CD4-positive, alpha-beta T cell treated with Interleukin-1 beta for 1 hour (primary cell): ENCODE measurements around the gene MPC1.
"Not testable (repeated sequence)": the region's sequence is repeated elsewhere in the genome, so short reads cannot be mapped to it uniquely, and the experiment has no call there.

Experiments
- DNase-seq, 2 donors: peaks; one replicate each; pipeline ENCODE4 v3.0.0-alpha.2; 2020 to 2022

The MPC1 gene

GRCh38 chr6:166405386-166405785 lies 22.6 kb upstream of the MPC1 start:
- no peak for DNase-seq

DNA sequence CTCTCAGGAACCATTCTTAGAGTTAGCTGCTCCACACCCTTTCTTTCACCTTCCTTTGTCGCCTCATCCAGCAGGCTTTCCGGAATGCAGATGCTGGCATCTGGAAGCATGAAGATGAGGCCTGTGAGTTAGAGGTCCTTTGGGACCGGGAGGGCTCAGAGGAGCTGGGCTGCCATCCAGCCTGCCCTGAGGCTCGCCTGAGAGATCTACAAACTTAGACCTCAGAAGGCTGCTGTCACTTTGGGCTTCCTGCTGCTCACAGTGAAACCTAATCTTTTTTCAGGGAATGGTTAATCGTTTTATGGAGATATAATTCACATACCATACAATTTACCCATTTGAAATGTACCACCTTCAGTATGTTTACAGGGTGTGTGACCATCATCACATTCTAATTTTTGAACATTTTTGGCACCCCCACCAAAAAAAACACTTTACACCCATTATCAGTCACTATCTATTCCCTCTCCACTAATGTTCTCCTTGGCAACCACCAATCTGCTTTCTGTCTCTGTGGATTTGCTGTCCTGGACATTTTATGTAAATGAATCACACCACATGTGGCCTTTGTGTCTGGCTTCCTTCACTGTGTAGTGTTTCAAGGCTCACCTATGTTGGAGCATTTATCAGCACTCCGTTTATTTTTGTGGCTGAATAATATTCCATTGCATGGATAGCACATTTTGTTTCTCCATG lies 20.0 kb upstream of the MPC1 start:
- no peak for DNase-seq

DNA sequence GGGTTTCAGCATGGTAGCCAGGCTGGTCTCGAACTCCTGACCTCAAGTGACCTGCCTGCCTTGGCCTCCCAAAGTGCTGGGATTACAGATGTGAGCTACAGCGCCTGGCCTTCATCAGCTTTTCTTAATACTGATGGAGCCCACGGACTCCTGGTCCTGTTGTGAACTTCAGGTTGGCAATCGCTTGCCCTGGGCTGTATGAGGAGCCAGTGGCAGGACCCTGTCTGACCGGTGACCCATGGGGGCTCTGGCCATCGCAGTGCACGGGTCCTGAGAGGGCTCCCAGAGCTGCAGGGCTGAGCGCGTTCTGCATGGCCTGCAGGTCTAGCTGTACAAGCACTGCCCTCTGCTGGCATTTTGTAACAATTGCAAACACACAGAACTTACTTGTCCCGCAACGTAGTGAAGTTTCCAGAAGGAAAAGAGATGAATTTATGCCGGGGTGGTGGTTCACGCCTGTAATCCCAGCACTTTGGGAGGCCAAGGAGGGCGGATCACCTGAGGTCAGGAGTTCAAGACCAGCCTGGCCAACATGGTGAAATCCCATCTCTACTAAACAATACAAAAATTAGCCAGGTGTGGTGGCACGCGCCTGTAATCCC lies 18.0 kb upstream of the MPC1 start:
- peak; percentile 62 to 70 for DNase-seq

GRCh38 chr6:166400181-166400580 lies 17.4 kb upstream of the MPC1 start:
- no peak for DNase-seq

DNA sequence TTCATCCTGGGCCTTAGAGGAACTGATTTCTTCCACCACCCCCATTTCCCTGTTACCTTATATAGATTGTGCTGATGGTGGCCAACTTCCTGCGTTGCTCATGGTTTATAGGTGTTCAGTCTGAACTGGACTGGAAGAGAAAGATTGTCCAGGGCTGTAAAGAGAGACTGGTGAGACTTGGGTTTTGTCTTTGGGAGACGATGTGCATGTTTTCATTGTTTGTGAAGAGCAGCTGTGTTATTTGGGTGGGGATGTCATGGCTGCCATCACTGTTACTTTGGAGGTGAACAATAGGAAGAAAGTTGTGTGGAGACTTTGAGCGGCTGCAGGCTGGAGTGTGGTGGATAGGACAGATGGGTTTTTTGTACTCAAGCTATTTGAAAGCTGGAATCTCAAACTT lies 15.6 kb upstream of the MPC1 start:
- no peak for DNase-seq

DNA sequence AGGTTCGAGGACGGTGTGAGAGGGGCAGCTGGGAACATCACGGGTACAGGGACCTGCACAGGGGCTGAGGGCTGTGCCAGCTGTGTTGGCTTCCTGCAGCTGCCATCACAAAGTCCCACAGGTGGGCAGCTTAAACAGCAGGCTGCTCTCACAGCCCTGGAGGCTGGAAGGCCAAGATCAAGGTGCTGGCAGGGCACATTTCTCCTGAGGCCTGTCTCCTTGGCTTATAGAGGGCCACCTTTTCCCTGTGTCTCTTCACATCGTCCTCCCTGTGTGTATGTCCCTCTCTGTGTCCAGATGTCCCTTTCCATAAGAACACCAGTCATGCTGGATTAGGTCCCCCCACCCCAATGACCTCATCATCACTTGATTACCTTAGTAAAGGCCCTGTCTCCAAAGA lies 15.1 kb upstream of the MPC1 start:
- no peak for DNase-seq

DNA sequence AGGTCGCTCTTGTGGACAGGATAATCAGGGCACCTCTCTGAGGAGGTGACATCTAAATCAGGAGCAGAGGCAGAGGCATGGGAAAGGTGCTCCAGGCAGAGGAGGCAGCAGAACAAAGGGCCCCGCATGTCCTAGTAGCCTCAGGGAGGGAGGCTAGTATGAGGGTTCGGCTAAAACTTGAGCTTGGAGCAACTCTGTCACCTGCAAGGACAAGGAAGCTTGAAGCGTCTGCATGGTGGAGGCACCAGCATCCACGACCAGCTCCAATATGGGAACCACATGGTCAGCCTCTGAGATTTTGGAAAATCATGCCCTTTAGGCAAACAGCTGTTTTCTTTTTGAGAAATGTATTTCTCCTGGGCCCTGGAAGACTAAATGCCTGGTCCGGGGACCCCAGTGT lies 13.0 kb upstream of the MPC1 start:
- no peak for DNase-seq

DNA sequence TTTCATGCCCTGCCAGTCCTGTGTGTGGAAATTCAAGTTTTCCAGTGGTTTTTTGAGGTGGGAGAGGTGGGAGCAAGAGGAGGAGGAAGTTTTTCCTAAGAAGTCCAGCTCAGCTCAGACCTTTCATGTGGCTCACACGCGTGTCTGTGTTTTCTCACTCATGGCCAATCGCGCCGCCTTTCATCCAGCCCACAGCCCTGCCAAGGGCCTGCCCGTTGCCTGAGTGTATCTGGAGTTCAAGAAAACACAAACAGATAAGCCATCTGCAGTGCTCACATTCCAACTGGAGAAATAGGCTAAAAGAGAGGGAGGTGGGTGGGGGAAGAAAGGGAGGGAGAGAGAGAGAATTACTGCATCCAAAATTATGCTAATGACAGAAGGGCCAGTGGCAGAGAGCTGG lies 12.6 kb upstream of the MPC1 start:
- DNase-seq, result no peak

DNA sequence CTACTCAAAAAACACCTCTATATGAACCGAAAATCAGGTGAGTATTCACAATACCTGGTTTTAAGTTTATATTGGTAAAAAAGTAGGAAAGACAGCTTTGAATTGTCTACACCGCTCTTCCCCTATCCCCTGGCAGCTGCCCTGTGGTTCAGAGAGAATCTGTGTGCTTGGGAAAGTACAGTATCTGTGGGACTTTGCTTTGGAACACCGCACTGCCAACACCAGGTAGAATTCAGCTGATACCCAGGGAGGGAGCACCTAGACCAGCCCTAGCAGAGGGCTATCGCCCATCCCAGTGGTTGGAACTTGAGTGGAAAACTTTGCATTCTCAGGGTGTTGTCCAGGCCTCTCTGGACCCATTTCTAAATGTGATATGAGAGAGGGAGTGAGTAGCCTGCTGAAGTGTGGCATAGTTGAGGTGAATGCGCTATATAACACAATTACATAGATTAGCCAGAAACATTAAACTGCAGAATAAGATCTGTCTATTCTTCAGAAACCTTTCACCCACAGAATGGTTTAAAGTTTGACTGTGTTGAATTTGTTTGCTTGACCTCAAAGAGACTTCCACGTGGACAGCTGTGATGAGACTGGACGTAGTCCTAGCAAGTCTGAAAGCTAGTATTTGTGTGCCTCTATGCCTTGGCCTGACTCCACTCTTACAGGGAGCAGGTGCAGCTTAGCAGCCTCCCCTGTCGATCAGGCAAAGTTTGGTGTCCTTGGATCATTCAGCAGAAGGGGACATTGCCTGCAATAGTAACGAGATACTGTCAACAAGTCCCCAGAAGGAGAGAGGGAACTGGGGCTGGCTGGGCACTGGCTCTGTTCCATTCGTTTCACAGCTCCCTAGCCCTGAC lies 11.5 kb upstream of the MPC1 start:
- DNase-seq, result no peak

GRCh38 chr6:166393535-166393823 lies 10.7 kb upstream of the MPC1 start:
- no peak for DNase-seq

DNA sequence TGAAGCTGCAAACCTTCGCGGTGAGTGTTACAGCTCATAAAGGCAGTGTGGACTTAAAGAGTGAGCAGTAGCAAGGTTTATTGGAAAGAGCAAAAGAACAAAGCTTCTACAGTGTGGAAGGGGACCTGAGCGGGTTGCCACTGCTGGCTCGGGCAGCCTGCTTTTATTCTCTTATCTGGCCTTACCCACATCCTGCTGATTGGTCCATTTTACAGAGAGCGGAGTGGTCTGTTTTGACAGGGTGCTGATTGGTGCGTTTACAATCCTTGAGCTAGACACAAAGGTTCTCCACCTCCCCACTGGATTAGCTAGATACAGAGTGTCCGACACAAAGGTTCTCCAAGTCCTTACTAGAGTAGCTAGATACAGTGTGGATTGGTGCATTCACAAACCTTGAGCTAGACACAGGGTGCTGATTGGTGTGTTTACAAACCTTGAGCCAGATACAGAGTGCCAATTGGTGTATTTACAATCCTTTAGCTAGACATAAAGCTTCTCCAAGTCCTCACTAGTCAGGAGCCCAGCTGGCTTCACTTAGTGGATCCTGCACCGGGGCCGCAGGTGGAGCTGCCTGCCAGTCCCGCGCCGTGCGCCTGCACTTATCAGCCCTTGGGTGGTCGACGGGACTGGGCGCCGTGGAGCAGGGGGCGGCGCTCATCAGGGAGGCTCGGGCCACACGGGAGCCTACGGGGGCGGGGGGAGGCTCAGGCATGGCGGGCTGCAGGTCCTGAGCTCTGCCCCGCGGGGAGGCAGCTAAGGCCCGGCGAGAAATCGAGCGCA lies 10.2 kb upstream of the MPC1 start:
- DNase-seq, result not testable (repeated sequence)

- no peak for DNase-seq
Measured at GRCh38 chr6:166389119-166389518, 6.4 kb upstream of the MPC1 start.

- DNase-seq, result no peak
Measured at GRCh38 chr6:166388290-166389004, 5.7 kb upstream of the MPC1 start.

- DNase-seq, result no peak
Measured at GRCh38 chr6:166387642-166388289, 5.0 kb upstream of the MPC1 start.

DNA sequence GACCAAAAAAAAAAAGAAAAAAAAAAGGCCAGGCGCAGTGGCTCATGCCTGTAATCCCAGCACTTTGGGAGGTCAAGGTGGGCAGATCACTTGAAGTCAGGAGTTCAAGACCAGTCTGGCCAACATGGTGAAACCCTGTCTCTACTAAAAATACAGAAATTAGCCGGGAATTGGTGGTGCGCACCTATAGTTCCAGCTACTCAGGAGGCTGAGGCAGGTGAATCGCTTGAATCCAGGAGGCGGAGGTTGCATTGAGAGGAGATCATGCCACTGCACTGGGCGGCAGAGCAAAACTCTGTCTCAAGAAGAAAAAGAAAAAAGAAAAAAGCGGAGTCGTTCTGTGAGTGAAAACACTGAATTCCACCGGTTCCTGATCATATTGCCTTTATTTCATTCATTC lies 4.4 kb upstream of the MPC1 start:
- not testable (repeated sequence) for DNase-seq

DNA sequence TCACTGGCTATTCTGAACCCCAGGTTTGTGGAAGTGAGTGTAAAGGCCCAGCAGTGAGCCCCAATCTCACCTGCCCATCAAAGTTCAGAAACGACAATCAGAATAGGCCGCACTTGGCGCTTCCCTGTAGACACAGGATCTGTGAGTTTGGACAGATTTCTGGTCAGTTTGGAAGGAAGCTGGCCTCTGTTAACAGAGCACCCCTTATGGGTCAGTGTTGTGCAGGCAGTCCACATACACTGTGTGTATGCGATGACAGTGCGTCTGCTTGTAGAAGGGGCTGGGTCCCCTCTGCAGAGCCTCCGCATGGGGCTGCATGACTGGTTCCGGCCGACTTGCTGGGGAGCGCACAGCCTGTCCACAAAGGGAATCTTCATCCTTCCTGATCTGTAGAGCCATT lies 3.4 kb upstream of the MPC1 start:
- DNase-seq, result no peak

- DNase-seq, result peak; percentile 12 to 32
Measured at GRCh38 chr6:166383802-166384363, 1.1 kb upstream of the MPC1 start.

- DNase-seq, result peak in 1 of 2 donors; percentile 13
Measured at GRCh38 chr6:166382500-166382932, 224 bp downstream of the MPC1 start.

DNA sequence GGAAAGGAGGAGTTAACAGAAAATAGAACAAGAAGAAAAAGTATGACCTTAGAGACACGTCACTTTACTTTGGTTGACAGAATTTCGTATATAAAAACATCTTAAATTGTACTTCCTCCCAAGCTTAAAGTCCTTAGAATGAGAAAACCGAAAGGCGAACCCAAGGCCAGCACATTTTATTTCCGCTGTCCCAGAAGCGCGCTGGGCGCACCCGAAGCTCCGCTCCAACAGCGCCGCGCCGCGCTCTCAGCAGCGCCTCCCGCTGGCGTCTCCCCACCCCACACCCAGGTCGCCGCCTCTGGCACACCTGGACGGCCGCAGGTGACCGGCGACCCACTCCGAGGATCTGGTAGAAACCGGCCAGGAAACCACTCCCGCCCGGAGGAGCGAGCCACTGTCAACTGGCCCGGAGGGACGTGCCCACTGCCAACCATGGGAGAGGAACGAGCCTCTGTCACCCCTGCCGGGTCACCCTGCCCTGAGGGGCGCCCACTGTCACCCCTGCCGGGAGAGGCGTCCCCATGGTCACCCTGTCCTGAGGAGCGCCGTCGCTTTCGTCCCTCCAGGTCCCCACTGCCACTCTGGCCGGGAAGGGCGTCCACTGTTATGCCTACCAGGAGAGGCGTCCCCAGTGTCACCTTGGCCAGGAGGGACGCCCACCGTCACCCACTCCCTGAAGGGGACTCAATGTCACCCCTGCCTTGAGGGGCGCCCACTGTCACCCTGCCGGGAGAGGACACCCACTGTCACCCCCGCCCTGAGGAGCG lies 824 bp downstream of the MPC1 start:
- DNase-seq, result peak; percentile 71 to 73

DNA sequence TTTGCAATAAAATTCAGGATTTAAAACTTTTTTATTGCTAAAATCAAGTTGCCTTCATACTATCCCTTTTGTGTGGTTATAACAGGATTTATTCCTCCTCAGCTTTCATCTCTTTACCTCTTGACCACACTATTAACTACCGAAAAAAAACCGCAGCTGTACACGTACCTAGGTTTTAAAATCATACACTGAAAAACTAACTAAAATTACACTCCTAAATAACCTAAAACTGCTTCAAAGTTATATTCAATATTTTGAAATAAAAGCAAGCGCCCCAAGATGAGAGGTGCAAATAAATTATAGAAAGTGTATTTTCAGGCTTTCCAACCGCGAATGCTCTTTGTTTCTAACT lies 1.4 kb downstream of the MPC1 start:
- no peak for DNase-seq

DNA sequence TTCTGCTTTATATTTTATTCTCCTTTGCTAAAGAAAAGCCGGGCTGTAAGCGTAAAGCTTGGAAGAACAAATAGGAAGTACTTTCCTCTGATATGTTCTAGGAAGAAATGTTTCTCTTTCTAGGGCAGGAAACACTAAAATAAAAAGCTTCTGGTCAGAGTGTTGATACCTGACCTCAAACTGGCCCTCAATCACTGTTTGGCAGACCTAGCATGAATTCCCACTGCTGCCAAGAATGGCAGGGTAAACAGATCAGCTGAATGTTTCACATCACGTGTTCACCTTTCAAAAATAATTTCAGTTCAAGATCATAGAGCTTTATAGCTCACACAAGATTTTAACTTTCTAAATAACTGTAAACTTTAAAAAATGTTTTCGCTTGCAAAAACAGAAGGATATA lies 2.9 kb downstream of the MPC1 start:
- DNase-seq, result no peak
